T-helper 17 cell (primary cell): ENCODE measurements around the gene TMEM253. TPM values are rescaled to one million over a fixed set of nuclear protein-coding genes. Genes with fewer than 3 reads are reported as not detected.

Experiments used
- ATAC-seq: fragments of 150-1000 bp; cut with Tn5 transposase; 2 replicates; pipeline ENCODE4 v1.10.0; 2021; ENCODE audit warnings: mild to moderate bottlenecking, moderate library complexity
- DNase-seq, 3 donors: peaks; one replicate each; pipeline versions ENCODE4 v3.0.0 to v3.0.0-alpha.2; 2020 to 2021
- H3K9me3 ChIP-seq: one replicate; pipeline ENCODE4 v1.7.0; 2013; ENCODE audit warnings: low read length, mild to moderate bottlenecking; ENCODE audit not compliant: control insufficient read depth, poor library complexity, severe bottlenecking
- H3K27ac Mint-ChIP-seq: one replicate; pipeline ENCODE4 v1.8.0; 2022; ENCODE audit warnings: mild to moderate bottlenecking, moderate library complexity, mixed read lengths
- H3K27me3 Mint-ChIP-seq: one replicate; pipeline ENCODE4 v1.8.0; 2022; ENCODE audit warnings: mixed read lengths
- H3K36me3 Mint-ChIP-seq: one replicate; pipeline ENCODE4 v1.8.0; 2022; ENCODE audit warnings: low read depth, mixed read lengths
- H3K4me1 Mint-ChIP-seq: one replicate; pipeline ENCODE4 v1.8.0; 2022; ENCODE audit warnings: mild to moderate bottlenecking, mixed read lengths
- H3K4me3 Mint-ChIP-seq: one replicate; pipeline ENCODE4 v1.8.0; 2022; ENCODE audit warnings: mild to moderate bottlenecking, moderate library complexity, mixed read lengths
- total RNA-seq, 4 donors: library from RNA in 2 of 4; stranded (reverse) in 2 of 4; gene quantifications; one replicate each; pipeline ENCODE4 v1.2.3 and lab custom pipeline; 2022 to 2026

TMEM253 gene
- total RNA-seq, 2 donors from 2014 or later: 1.3 TPM; not detected in 1

- ATAC-seq: no peak
- DNase-seq: no peak
- Mint-ChIP-seq H3K4me3 (no peak overlapping the region), H3K36me3 (peaks cover 2% of the 10 kb centered on the region), H3K27me3 (no peaks in the 10 kb centered on the region), H3K27ac (peak overlapping the region; percentile 99), H3K4me1 (peaks cover 32% of the 10 kb centered on the region)
- H3K9me3 ChIP-seq: no peaks in the 10 kb centered on the region
Observed at GRCh38 chr14:21089877-21090193, 11.0 kb upstream of the TMEM253 start.

DNA sequence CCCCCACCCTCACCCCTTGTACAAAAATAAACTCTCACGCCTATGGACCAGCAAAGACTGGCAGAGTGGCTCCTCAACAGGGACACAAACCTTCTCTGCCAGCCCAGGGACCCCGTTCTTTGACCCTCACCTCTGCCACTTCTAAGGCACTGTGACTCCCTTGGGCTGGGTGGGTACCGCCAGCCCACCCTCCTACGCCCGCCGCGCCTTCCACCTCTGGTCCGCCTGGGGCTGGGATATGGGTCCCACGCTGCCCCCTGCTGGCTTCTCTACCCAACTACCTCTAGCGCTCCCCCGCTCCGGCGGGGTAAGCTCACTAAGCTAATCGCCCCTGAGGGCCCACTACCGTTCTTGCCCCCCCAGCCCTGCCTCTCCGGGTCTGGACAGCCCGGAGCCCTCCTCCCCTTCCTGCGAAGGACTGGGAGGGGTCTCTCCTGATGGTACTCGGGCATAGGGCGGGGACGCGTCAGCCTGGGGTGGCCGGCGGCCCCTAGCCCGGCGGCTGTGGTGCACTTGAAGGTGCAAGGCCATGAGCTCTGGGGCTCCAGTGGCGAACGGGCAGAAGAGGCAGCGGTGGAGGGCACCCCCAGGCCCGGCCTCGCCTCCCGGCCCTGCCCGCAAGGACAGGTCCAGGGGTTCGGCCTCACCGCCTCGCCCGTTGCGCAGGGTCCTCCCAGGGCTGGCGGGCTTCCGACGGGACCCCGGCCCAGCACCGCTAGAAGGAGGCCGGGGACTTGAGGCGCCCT, 10.5 kb upstream of the TMEM253 start:
- H3K4me3 Mint-ChIP-seq: peak overlapping the region; percentile 41
- H3K9me3 ChIP-seq: no peaks in the 10 kb centered on the region
- DNase-seq: no peak
- peak overlapping the region; percentile 99 for H3K27ac Mint-ChIP-seq
- peaks cover 32% of the 10 kb centered on the region for H3K4me1 Mint-ChIP-seq
- H3K36me3 Mint-ChIP-seq: peaks cover 2% of the 10 kb centered on the region
- H3K27me3 Mint-ChIP-seq: no peaks in the 10 kb centered on the region
- ATAC-seq: no peak

GRCh38 chr14:21090940-21091663, 9.8 kb upstream of the TMEM253 start:
- no peaks in the 10 kb centered on the region for H3K27me3 Mint-ChIP-seq
- no peak for DNase-seq
- H3K4me1 Mint-ChIP-seq: peaks cover 28% of the 10 kb centered on the region
- peak overlapping the region; percentile 68 for H3K4me3 Mint-ChIP-seq
- H3K36me3 Mint-ChIP-seq: peaks cover 2% of the 10 kb centered on the region
- H3K27ac Mint-ChIP-seq: peak overlapping the region; percentile 83
- ATAC-seq: no peak
- H3K9me3 ChIP-seq: no peaks in the 10 kb centered on the region

- H3K27ac Mint-ChIP-seq: peak overlapping the region; percentile 83
- no peak overlapping the region for H3K4me3 Mint-ChIP-seq
- H3K36me3 Mint-ChIP-seq: peaks cover 2% of the 10 kb centered on the region
- H3K27me3 Mint-ChIP-seq: no peaks in the 10 kb centered on the region
- peaks cover 24% of the 10 kb centered on the region for H3K4me1 Mint-ChIP-seq
- no peak for ATAC-seq
- H3K9me3 ChIP-seq: no peaks in the 10 kb centered on the region
- DNase-seq: no peak
Observed at GRCh38 chr14:21091821-21092272, 9.0 kb upstream of the TMEM253 start.

- H3K4me1 Mint-ChIP-seq: peaks cover 19% of the 10 kb centered on the region
- H3K27me3 Mint-ChIP-seq: no peaks in the 10 kb centered on the region
- H3K4me3 Mint-ChIP-seq: peak overlapping the region; percentile 59
- peak; percentile 74 for ATAC-seq
- H3K9me3 ChIP-seq: no peaks in the 10 kb centered on the region
- H3K36me3 Mint-ChIP-seq: peaks cover 2% of the 10 kb centered on the region
- peak; percentile 84 to 97 (median 91) for DNase-seq
- peak overlapping the region; percentile 67 for H3K27ac Mint-ChIP-seq
Observed at GRCh38 chr14:21092273-21093011, 8.4 kb upstream of the TMEM253 start.

DNA sequence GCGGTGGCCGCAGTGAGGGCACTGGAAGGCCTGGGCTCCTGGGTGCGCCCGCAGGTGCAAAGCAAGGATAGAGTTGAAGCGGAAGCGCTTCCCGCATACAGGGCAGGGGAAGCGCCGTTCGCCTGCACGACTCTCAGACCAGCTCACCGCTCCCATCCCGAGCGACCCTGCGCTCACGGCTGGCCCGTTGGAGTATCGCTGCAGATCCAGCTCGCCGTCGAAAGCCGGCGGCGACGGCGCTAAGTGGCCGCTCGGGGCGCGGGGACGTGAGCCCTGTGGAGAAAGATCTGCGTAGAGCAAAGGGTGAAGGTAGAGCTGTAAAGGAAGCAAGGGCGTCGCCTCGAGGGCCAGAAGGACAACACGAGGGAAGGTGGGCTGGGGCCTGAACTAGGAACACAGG, 7.8 kb upstream of the TMEM253 start:
- Mint-ChIP-seq H3K36me3 (peaks cover 2% of the 10 kb centered on the region), H3K27ac (no peak overlapping the region), H3K4me3 (peak overlapping the region; percentile 59), H3K27me3 (no peaks in the 10 kb centered on the region), H3K4me1 (peaks cover 14% of the 10 kb centered on the region)
- DNase-seq (no peak), ATAC-seq (no peak)
- H3K9me3 ChIP-seq: no peaks in the 10 kb centered on the region

GRCh38 chr14:21093769-21094681, 6.8 kb upstream of the TMEM253 start:
- DNase-seq (no peak), ATAC-seq (no peak)
- Mint-ChIP-seq H3K36me3 (peaks cover 2% of the 10 kb centered on the region), H3K4me3 (no peak overlapping the region), H3K4me1 (peaks cover 15% of the 10 kb centered on the region), H3K27ac (no peak overlapping the region), H3K27me3 (no peaks in the 10 kb centered on the region)
- no peaks in the 10 kb centered on the region for H3K9me3 ChIP-seq

DNA sequence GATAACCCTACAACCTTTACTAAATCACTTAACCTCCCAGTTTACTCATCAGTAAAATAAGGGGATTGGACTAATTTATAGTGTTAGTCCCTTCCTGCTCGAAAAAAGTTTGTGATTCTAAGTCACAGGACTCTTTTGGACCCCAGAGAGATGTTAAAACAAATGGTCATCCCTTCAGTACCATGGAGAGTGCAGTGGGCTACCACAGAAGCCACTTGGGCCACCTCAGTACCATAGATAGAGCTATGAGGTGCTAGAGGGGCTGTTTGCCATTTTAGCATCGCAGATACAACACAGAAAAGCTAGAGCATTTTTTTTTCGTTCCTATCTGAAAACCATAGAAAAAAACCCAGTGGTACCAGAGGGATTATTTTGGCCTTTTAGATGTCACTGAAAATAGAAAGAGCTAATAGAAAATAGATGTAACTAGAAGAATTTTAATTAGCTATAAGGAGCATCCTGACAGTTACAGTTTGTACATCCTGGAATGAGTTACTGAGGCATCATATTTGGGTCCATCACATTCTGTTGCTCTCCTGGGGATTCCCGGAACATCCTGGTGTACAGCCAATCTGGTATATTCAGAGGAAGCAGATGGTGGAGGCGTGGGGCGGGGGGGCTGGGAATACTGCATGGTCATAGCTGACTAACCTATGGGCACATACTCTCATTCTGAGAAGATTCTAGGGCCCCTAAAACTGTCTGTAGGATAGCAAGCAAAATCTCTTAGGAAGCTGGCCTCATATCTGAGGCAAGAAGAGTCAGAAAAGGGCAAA, 5.2 kb upstream of the TMEM253 start:
- no peaks in the 10 kb centered on the region for H3K27me3 Mint-ChIP-seq
- H3K27ac Mint-ChIP-seq: peak overlapping the region; percentile 89
- DNase-seq: no peak
- ATAC-seq: no peak
- no peaks in the 10 kb centered on the region for H3K9me3 ChIP-seq
- H3K36me3 Mint-ChIP-seq: peaks cover 2% of the 10 kb centered on the region
- H3K4me3 Mint-ChIP-seq: peak overlapping the region; percentile 19
- H3K4me1 Mint-ChIP-seq: peaks cover 18% of the 10 kb centered on the region

GRCh38 chr14:21096438-21096837, 4.4 kb upstream of the TMEM253 start:
- H3K9me3 ChIP-seq: no peaks in the 10 kb centered on the region
- no peak for ATAC-seq
- Mint-ChIP-seq H3K4me3 (peak overlapping the region; percentile 75), H3K36me3 (peaks cover 2% of the 10 kb centered on the region), H3K4me1 (peaks cover 18% of the 10 kb centered on the region), H3K27me3 (no peaks in the 10 kb centered on the region), H3K27ac (peak overlapping the region; percentile 89)
- DNase-seq: no peak

DNA sequence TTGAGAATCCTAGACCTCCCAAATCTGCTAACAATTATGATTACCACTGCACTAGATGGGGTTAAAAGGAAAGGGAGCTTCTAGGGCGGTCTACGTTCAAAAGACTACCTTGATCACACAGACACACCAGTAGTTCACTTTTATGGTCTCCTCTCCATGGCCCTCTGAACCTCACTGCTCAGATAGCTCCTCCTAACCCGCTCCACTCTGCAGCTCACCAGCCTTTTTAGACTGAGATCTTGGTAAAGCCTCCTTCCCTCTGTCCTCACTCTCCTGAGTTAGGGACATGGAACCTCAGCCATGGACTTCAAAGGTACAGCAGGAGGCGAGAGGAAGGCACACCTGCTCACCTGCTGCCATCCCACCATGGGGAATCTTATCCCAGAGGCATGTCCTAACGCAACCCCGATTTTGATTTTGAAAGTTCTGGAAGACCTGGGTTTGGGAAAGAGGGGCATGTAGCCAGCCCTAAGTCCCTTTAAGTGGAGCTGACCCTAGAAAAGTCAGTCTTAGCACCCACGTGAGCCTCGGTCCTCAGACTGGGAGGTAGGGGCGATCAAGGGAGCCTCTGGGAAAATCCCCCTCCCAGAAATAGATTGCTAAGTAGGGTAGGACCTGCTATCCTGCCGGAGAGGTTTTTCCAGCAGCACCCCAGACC, 3.8 kb upstream of the TMEM253 start:
- Mint-ChIP-seq H3K36me3 (peaks cover 2% of the 10 kb centered on the region), H3K4me3 (peak overlapping the region; percentile 75), H3K4me1 (peaks cover 18% of the 10 kb centered on the region), H3K27ac (peak overlapping the region; percentile 89), H3K27me3 (no peaks in the 10 kb centered on the region)
- no peaks in the 10 kb centered on the region for H3K9me3 ChIP-seq
- no peak for ATAC-seq
- DNase-seq: no peak

DNA sequence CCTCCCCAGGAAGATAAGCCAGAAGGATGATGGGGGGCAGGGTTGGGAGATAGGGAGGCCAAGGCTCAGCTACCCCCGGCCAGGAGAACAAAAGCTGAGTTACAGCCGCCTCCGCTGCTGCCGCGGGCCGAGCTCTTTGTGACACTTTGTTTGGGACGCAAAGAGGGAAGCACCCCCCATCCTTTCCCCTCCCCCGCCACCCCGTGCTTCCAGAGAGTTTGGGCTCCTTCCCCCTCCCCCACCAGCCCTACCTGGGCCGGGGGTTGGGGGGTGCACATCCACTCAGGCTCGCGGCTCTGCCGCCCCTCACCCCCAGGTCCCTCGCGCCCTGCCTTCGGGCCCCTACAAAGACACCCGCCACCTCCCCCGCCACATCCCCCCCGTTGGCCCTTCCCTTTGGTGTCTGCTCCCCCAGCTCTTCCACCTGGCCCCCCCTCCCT, 3.2 kb upstream of the TMEM253 start:
- Mint-ChIP-seq H3K27ac (peak overlapping the region; percentile 89), H3K4me3 (peak overlapping the region; percentile 75), H3K36me3 (no peaks in the 10 kb centered on the region), H3K27me3 (no peaks in the 10 kb centered on the region), H3K4me1 (peaks cover 15% of the 10 kb centered on the region)
- no peak for DNase-seq
- H3K9me3 ChIP-seq: no peaks in the 10 kb centered on the region
- ATAC-seq: peak; percentile 3
